ENCODE results near the gene PTCD2.

DNA sequence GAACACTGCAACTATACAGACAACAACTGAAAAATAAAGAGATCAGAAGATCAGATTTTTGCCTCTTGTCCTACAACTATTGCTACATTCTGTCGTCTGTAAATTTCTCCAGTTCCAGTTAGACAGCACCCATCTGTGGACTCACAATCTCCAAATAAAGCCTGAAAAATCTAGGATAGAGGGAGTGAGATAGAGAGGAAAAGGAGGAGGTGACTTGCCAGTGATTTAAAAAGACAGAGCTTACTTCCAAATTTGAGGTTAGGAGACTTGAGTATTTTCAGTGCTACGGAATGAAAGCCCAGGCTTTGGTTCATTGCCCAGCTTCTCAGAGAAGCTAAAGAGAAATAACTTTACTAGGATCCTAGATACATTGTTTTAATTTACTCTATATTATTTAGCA, 63.6 kb downstream of the PTCD2 start:
- TF ChIP-seq, protein P1, sequence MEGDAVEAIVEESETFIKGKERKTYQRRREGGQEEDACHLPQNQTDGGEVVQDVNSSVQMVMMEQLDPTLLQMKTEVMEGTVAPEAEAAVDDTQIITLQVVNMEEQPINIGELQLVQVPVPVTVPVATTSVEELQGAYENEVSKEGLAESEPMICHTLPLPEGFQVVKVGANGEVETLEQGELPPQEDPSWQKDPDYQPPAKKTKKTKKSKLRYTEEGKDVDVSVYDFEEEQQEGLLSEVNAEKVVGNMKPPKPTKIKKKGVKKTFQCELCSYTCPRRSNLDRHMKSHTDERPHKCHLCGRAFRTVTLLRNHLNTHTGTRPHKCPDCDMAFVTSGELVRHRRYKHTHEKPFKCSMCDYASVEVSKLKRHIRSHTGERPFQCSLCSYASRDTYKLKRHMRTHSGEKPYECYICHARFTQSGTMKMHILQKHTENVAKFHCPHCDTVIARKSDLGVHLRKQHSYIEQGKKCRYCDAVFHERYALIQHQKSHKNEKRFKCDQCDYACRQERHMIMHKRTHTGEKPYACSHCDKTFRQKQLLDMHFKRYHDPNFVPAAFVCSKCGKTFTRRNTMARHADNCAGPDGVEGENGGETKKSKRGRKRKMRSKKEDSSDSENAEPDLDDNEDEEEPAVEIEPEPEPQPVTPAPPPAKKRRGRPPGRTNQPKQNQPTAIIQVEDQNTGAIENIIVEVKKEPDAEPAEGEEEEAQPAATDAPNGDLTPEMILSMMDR (IDR thresholded peaks at IDR 0.05) = no peak
- no peak for TF ChIP-seq POLR2A (IDR thresholded peaks at IDR 0.05)

All from tibial nerve (tissue), 3 donors.